Measurements from ENCODE around the gene CAMKMT.

CAMKMT gene

GRCh38 chr2:44570271-44570670 lies 208.5 kb downstream of the CAMKMT start:
- TF ChIP-seq, protein P1, sequence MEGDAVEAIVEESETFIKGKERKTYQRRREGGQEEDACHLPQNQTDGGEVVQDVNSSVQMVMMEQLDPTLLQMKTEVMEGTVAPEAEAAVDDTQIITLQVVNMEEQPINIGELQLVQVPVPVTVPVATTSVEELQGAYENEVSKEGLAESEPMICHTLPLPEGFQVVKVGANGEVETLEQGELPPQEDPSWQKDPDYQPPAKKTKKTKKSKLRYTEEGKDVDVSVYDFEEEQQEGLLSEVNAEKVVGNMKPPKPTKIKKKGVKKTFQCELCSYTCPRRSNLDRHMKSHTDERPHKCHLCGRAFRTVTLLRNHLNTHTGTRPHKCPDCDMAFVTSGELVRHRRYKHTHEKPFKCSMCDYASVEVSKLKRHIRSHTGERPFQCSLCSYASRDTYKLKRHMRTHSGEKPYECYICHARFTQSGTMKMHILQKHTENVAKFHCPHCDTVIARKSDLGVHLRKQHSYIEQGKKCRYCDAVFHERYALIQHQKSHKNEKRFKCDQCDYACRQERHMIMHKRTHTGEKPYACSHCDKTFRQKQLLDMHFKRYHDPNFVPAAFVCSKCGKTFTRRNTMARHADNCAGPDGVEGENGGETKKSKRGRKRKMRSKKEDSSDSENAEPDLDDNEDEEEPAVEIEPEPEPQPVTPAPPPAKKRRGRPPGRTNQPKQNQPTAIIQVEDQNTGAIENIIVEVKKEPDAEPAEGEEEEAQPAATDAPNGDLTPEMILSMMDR (IDR thresholded peaks at IDR 0.05; ENCODE audit: control insufficient read depth, extremely low read depth, insufficient read depth): no peak
- DNase-seq (ENCODE audit: low read depth): no peak
- no peak overlapping the region for H3K4me3 ChIP-seq (ENCODE audit: low read depth, low read length)

DNA sequence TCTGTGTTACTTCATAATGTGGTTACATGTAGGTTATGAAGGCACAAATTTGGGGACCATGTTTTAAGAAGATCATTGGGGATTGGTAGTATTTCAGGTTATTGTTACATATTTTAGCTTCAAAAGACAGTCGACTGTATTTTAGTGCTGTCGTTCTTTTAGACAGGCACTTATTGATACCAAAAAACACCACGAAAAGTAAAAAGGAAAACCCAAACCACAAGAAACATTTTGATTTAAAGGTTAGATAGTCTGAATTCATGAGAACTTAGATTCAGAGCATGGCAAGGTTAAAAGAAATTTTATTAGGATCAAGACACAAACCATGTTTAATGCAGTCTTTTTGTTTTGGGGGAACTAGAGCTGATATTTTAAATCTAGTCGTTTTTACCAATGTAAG lies 209.0 kb downstream of the CAMKMT start:
- no peak overlapping the region for H3K4me3 ChIP-seq (ENCODE audit: low read depth, low read length)
- no peak for DNase-seq (ENCODE audit: low read depth)
- TF ChIP-seq, protein P1 (IDR thresholded peaks at IDR 0.05; ENCODE audit: control insufficient read depth, extremely low read depth, insufficient read depth): no peak

- TF ChIP-seq, protein P1 (IDR thresholded peaks at IDR 0.05; ENCODE audit: control insufficient read depth, extremely low read depth, insufficient read depth): no peak
- DNase-seq (ENCODE audit: low read depth): no peak
- no peak overlapping the region for H3K4me3 ChIP-seq (ENCODE audit: low read depth, low read length)
Measured at GRCh38 chr2:44572196-44572900, 210.6 kb downstream of the CAMKMT start.

DNA sequence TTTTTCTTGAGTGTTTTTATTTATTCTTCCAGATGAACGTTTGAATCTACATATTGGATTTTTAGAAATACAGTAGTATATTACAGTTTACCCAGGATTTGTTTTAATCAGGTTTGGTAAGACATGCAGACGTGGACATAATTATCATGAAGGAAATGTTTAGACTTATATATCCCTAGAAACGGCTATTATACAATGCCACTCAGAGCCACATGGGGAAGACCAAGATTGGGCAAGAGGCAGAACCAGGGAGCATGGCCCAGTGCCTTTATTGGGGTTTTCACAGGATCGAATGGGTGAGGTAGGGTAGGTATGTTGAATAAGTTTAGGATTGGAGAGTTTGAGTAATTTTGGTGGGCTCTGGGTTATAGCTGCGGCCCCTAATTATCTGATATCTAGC lies 212.2 kb downstream of the CAMKMT start:
- TF ChIP-seq, protein P1 (IDR thresholded peaks at IDR 0.05; ENCODE audit: control insufficient read depth, extremely low read depth, insufficient read depth): no peak
- no peak for DNase-seq (ENCODE audit: low read depth)
- no peak overlapping the region for H3K4me3 ChIP-seq (ENCODE audit: low read depth, low read length)

- no peak overlapping the region for H3K4me3 ChIP-seq (ENCODE audit: low read depth, low read length)
- no peak for DNase-seq (ENCODE audit: low read depth)
Measured at GRCh38 chr2:44578471-44579093, 216.8 kb downstream of the CAMKMT start.

DNA sequence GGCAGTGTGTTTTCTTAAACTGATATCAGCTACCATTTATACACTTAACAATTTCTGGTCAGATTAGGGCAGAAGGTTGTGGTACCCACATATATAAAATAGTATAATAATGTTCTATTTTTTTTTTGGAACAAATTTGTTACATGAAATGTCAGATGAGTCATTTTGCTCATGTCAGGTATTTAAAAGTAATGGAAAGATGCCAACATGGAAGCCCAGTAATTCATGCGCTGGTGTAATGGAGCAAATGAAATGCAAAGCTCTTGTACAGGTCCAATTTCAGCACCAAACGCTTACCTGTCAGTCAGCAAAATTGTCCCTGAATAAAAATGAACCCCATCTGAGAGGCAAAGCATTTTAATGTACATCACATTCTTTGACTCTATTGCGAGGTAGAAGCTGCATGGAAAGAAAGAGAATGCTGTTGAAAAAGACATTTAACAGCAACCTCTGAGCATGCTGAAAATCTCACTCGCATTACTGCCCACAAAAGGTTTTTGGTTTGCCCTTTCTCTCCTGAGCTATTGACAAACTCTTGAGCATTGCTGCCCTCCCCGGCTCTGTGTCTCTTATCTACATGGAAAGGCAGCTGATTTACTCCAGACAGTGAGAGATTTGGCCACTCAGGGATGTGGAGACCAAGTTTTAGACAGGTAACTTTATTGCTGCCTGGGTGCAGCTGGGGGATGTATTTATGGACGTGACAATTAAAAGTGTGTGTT lies 217.5 kb downstream of the CAMKMT start:
- DNase-seq (ENCODE audit: low read depth): no peak
- H3K4me3 ChIP-seq (ENCODE audit: low read depth, low read length): no peak overlapping the region
- TF ChIP-seq, protein P1 (IDR thresholded peaks at IDR 0.05; ENCODE audit: control insufficient read depth, extremely low read depth, insufficient read depth): no peak

More at GRCh38 chr2:44578471-44579093, 216.8 kb downstream of the CAMKMT start:
- TF ChIP-seq, protein P1 (IDR thresholded peaks at IDR 0.05; ENCODE audit: control insufficient read depth, extremely low read depth, insufficient read depth): no peak

Measured in LNCaP clone FGC (cell line).